Activated CD8-positive, alpha-beta memory T cell treated with anti-CD3 and anti-CD28 coated beads, Interleukin-2, amount 10 ng/mL, durations not matched to agents 7 days and 5 days (primary cell): ENCODE measurements around the gene TIGD2. TPM values are rescaled to one million over a fixed set of nuclear protein-coding genes. Genes with fewer than 3 reads are reported as not detected.

Source experiments
- ATAC-seq: fragments of 150-1000 bp; cut with Tn5 transposase; one replicate; pipeline ENCODE4 v1.10.0; 2021; ENCODE audit warnings: moderate library complexity
- CTCF ChIA-PET: fragments of 350-600 bp; sonication (Branson Sonifier 250); formaldehyde crosslinking; loops from one replicate; lab custom pipeline; 2021; ENCODE audit warnings: antibody characterized with exemption; lab: Charles Lee
- DNase-seq: peaks from one replicate; pipeline ENCODE4 v3.0.0-alpha.2; 2020
- H3K27ac Mint-ChIP-seq: one replicate; pipeline ENCODE4 v1.8.0; 2021; ENCODE audit warnings: mild to moderate bottlenecking, mixed read lengths
- H3K27me3 Mint-ChIP-seq: one replicate; pipeline ENCODE4 v1.8.0; 2021; ENCODE audit warnings: mixed read lengths
- H3K36me3 Mint-ChIP-seq: one replicate; pipeline ENCODE4 v1.8.0; 2021; ENCODE audit warnings: mild to moderate bottlenecking, mixed read lengths
- H3K4me1 Mint-ChIP-seq: one replicate; pipeline ENCODE4 v1.8.0; 2021; ENCODE audit warnings: mixed read lengths
- H3K4me3 Mint-ChIP-seq: one replicate; pipeline ENCODE4 v1.8.0; 2021; ENCODE audit warnings: mild to moderate bottlenecking, moderate library complexity, mixed read lengths
- H3K9me3 Mint-ChIP-seq: one replicate; pipeline ENCODE4 v1.8.0; 2022; ENCODE audit warnings: low read depth, mixed read lengths
- total RNA-seq, 2 experiments: library from RNA; stranded (reverse); gene quantifications; one replicate each; pipeline ENCODE4 v1.2.3, GENCODE V29; 2021

Gene TIGD2
- total RNA-seq, 2 experiments from 2014 or later = 3.7 to 4.6 TPM

DNA sequence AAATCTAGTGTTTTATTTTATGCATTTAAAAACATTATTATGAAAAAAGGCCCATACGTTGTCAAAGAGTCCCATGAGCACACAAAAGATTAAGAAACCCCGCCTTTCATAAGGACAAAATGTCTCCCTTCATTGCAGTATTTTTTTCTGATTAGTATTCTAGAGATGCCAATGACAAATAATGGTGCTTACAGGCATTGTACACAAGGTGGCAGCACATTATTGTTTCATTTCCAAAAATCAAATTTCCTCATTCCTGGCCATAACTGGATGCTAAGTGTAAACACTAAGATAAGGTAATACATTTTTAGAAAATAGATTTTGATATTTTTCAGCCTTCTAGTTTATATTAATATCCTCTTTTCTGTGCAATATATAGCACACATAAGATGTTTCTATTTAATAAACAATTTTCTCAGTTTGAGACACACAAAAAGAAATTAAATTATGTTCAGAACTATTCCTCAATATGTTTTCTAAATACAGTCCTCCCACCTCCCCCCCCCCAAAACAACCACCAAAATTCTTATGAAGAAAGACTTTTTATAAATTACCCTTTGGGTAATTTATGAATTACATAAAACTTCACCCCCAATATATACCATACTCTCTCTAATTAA lies 47.7 kb downstream of the TIGD2 start:
- Mint-ChIP-seq H3K4me1 (peaks cover 1% of the 10 kb centered on the region), H3K9me3 (no peaks in the 10 kb centered on the region), H3K27ac (no peak overlapping the region), H3K4me3 (no peak overlapping the region), H3K36me3 (no peaks in the 10 kb centered on the region), H3K27me3 (peaks cover 8% of the 10 kb centered on the region)
- DNase-seq = no peak
- CTCF ChIA-PET = interaction anchor here (0.6 to 2.0 kb wide), 9 partner anchors 13 to 301 kb away, joined by 3 to 5 read pairs (median 3); no protein-coding TSS in a partner anchor
- peak; percentile 53 for ATAC-seq

GRCh38 chr4:89160806-89161205 lies 49.5 kb downstream of the TIGD2 start:
- Mint-ChIP-seq H3K4me1 (peaks cover 4% of the 10 kb centered on the region), H3K27me3 (peaks cover 17% of the 10 kb centered on the region)
- CTCF ChIA-PET = interaction anchor here (1.2 to 2.0 kb wide), 2 partner anchors 11 to 273 kb away, joined by 3 to 5 read pairs; no protein-coding TSS in a partner anchor

GRCh38 chr4:89161841-89162240 lies 50.5 kb downstream of the TIGD2 start:
- no peak for ATAC-seq
- CTCF ChIA-PET = no interaction called here
- Mint-ChIP-seq H3K27me3 (peaks cover 24% of the 10 kb centered on the region), H3K4me1 (peaks cover 4% of the 10 kb centered on the region), H3K36me3 (no peaks in the 10 kb centered on the region), H3K27ac (no peak overlapping the region), H3K4me3 (no peak overlapping the region), H3K9me3 (no peaks in the 10 kb centered on the region)
- no peak for DNase-seq

More at GRCh38 chr4:89160806-89161205, 49.5 kb downstream of the TIGD2 start:
- Mint-ChIP-seq H3K4me3 (no peak overlapping the region), H3K9me3 (no peaks in the 10 kb centered on the region), H3K27ac (no peak overlapping the region), H3K36me3 (no peaks in the 10 kb centered on the region)
- DNase-seq = no peak
- no peak for ATAC-seq

- CTCF ChIA-PET = interaction anchor here (1.0 to 1.3 kb wide), 2 partner anchors 14 to 64 kb away, joined by 3 to 5 read pairs; no protein-coding TSS in a partner anchor
These were observed 51.2 kb downstream of the TIGD2 start for GRCh38 chr4:89162496-89162895.

DNA sequence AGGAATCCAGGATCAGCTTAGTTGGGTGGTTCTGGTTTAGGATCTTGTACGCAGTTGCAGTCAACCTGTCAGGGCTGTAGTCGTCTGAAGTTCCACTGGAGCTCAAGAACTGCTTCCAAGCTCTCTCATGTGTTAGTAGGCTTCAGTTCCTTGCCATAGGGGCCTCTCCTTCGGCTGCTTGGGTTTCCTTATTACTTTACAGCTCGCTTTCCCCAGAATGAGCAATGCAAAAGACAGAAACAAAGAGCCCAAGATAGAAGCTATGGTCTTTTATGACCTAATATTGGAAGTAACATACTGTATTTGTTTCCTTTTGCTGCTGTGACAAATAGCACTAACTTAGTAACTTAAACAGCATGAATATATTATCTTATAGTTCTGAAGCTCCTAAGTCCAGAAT lies 51.7 kb downstream of the TIGD2 start:
- no peaks in the 10 kb centered on the region for H3K9me3 Mint-ChIP-seq
- DNase-seq (no peak), ATAC-seq (no peak)
- no peaks in the 10 kb centered on the region for H3K36me3 Mint-ChIP-seq
- CTCF ChIA-PET = interaction anchor here (0.8 to 1.3 kb wide), 3 partner anchors 13 to 298 kb away, joined by 3 to 5 read pairs (median 3); no protein-coding TSS in a partner anchor
- peaks cover 30% of the 10 kb centered on the region for H3K27me3 Mint-ChIP-seq
- peaks cover 4% of the 10 kb centered on the region for H3K4me1 Mint-ChIP-seq
- H3K4me3 Mint-ChIP-seq = no peak overlapping the region
- no peak overlapping the region for H3K27ac Mint-ChIP-seq

More at GRCh38 chr4:89162496-89162895, 51.2 kb downstream of the TIGD2 start:
- Mint-ChIP-seq H3K4me3 (no peak overlapping the region), H3K9me3 (no peaks in the 10 kb centered on the region), H3K36me3 (no peaks in the 10 kb centered on the region), H3K27me3 (peaks cover 28% of the 10 kb centered on the region), H3K27ac (no peak overlapping the region), H3K4me1 (peaks cover 4% of the 10 kb centered on the region)
- no peak for DNase-seq
- no peak for ATAC-seq

DNA sequence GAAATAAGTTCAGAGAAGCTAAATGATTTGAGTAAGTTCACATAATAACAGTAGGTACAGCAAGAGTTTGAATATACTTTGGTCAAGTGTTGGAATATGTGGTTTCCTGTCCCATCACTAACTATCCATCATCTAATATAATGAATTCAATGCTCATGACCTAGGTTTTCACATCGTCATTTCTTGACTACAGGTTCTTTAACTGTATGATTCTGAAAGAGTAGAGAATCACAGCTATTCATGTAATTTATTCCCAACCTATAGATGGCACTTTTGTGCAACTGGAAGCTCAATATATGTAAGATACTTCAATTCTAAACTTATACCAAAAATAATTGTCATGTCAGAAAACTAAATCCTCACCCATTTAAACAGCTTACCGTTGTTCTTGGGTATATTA lies 53.1 kb downstream of the TIGD2 start:
- Mint-ChIP-seq H3K4me3 (no peak overlapping the region), H3K27me3 (peaks cover 32% of the 10 kb centered on the region), H3K27ac (no peak overlapping the region), H3K36me3 (no peaks in the 10 kb centered on the region), H3K4me1 (peaks cover 4% of the 10 kb centered on the region), H3K9me3 (no peaks in the 10 kb centered on the region)
- CTCF ChIA-PET = interaction anchor here (0.7 to 1.1 kb wide), 5 partner anchors 11 to 274 kb away, joined by 3 to 4 read pairs (median 3); no protein-coding TSS in a partner anchor
- DNase-seq (no peak), ATAC-seq (peak; percentile 23)

Other genes starting within 250 kb of the TIGD2 start
- gene FAM13A, start 54.3 kb upstream of the TIGD2 start, total RNA-seq = 1 to 10 TPM; 1.8 to 7.2 TPM
- 10 to 100 TPM; 66.9 to 67.5 TPM for gene GPRIN3, start 196.3 kb downstream of the TIGD2 start, total RNA-seq